Peyer's patch (tissue), 4 donors: Measurements from ENCODE around the gene ABCC5. TPM values are rescaled to one million over a fixed set of nuclear protein-coding genes. Genes with fewer than 3 reads are reported as not detected.
A peak's percentile ranks its signal among the peaks of the same experiment; 100 is the strongest.
"Not testable (repeated sequence)": the region's sequence is repeated elsewhere in the genome, so short reads cannot be mapped to it uniquely, and the experiment has no call there.

Source experiments
- DNase-seq, 3 donors: peaks; one replicate each; pipeline ENCODE4 v3.0.0-alpha.2; 2017 to 2019
- H3K27ac ChIP-seq, 4 donors: fragments of 200-600 bp; sonication (generic); one replicate each; pipeline ENCODE4 v1.5.1; 2016 to 2019
- H3K27me3 ChIP-seq, 2 donors: fragments of 200-600 bp; sonication (generic); one replicate each; pipeline ENCODE4 v1.5.1; 2019
- H3K36me3 ChIP-seq, 3 donors: fragments of 200-600 bp; sonication (generic); one replicate each; pipeline ENCODE4 v1.5.1; 2016 to 2019
- H3K4me1 ChIP-seq, 4 donors: fragments of 200-600 bp; sonication (generic); one replicate each; pipeline ENCODE4 v1.5.1; 2016 to 2019
- H3K4me3 ChIP-seq, 4 donors: fragments of 200-600 bp; sonication (generic); 1 replicate in 3 of 4; 2 replicates in 1 of 4; pipeline ENCODE4 v1.5.1; 2016 to 2019; ENCODE audit warnings: mild to moderate bottlenecking in 1 of 4
- H3K9me3 ChIP-seq, 4 donors: fragments of 200-600 bp; sonication (generic); one replicate each; pipeline ENCODE4 v1.5.1; 2016 to 2019; ENCODE audit warnings: mild to moderate bottlenecking in 1 of 4
- POLR2A ChIP-seq, 2 donors: fragments of 450-650 bp; IDR thresholded peaks; one replicate each; pipeline ENCODE4 v1.5.1; 2017; ENCODE audit warnings: antibody characterized with exemption in 2 of 2, mild to moderate bottlenecking in 2 of 2, moderate library complexity in 2 of 2
- total RNA-seq, 4 donors: library from RNA; depleted of rRNA; stranded (reverse); fragments of >200 nt; gene quantifications; one replicate each; pipeline ENCODE4 v1.1.0, GENCODE V29; 2016
- TF ChIP-seq, protein P1 (sequence below), 6 experiments: fragments of 450-650 bp in 4 of 6; fragments of 200-600 bp in 2 of 6; sonication (generic) in 1 of 6; IDR thresholded peaks; one replicate each; pipeline ENCODE4 v1.5.1; 2017 to 2019; ENCODE audit warnings: antibody characterized with exemption in 6 of 6, mild to moderate bottlenecking in 3 of 6, moderate library complexity in 1 of 6

Gene ABCC5
- total RNA-seq, 4 donors from 2014 or later, result 54.0 to 95.7 (median 82.1) TPM

DNA sequence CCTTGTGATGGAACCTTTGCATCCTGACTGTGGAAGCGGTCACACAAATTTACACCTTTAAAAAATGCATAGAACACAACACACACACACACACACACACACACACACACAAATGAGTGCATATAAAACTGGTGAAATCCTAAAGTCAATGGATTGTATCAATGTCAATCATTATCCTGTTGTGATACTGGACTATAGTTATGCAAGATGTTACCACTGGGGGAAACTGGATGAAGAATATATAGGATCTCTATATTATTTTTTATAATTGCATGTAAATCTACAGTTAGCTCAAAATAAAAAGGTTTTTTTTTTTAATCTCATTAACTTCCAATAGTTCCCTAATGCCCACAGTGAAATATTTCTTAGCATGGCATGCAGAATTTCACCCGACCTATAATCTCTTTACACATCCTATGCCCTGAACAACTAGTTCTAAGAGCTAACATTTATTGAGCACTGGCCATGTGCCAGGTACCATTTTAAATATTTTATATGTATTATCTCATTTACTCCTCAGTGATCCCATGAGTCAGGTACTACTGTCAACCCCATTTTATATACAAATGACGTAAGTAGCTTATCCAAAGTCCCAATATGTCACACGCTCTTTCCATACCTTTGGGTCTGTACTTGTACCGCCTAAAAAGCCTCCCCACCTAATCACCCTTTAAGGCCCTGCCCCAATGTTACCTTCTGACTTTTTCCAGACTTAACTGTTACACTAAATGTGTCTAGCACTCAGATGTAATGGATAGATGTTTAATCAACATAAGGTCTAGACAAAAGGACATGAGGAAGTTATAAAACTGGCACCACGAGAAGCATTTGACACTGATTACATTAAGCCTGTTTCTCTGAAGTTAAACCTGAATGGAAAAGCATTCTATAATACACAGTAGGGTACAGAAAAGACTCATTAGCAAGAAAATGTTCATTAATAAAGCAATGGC is 5.5 kb downstream of the ABCC5 start:
- Histone ChIP-seq H3K4me3 (no peak overlapping the region), H3K9me3 (no peaks in the 10 kb centered on the region), H3K27me3 (no peaks in the 10 kb centered on the region), H3K36me3 (peaks cover 0 to 4% (median 0%) of the 10 kb centered on the region in 3 donors), H3K27ac (peak overlapping the region in 1 of 4 donors; percentile 55), H3K4me1 (peaks cover 0 to 23% (median 2%) of the 10 kb centered on the region in 4 donors)
- DNase-seq, result peak in 1 of 3 donors; percentile 57
- TF ChIP-seq POLR2A (IDR thresholded peaks at IDR 0.05), result peak in 1 of 2 donors; percentile 22
- TF ChIP-seq, protein P1, sequence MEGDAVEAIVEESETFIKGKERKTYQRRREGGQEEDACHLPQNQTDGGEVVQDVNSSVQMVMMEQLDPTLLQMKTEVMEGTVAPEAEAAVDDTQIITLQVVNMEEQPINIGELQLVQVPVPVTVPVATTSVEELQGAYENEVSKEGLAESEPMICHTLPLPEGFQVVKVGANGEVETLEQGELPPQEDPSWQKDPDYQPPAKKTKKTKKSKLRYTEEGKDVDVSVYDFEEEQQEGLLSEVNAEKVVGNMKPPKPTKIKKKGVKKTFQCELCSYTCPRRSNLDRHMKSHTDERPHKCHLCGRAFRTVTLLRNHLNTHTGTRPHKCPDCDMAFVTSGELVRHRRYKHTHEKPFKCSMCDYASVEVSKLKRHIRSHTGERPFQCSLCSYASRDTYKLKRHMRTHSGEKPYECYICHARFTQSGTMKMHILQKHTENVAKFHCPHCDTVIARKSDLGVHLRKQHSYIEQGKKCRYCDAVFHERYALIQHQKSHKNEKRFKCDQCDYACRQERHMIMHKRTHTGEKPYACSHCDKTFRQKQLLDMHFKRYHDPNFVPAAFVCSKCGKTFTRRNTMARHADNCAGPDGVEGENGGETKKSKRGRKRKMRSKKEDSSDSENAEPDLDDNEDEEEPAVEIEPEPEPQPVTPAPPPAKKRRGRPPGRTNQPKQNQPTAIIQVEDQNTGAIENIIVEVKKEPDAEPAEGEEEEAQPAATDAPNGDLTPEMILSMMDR (IDR thresholded peaks at IDR 0.05), result peak in 1 of 6 experiments; percentile 4

DNA sequence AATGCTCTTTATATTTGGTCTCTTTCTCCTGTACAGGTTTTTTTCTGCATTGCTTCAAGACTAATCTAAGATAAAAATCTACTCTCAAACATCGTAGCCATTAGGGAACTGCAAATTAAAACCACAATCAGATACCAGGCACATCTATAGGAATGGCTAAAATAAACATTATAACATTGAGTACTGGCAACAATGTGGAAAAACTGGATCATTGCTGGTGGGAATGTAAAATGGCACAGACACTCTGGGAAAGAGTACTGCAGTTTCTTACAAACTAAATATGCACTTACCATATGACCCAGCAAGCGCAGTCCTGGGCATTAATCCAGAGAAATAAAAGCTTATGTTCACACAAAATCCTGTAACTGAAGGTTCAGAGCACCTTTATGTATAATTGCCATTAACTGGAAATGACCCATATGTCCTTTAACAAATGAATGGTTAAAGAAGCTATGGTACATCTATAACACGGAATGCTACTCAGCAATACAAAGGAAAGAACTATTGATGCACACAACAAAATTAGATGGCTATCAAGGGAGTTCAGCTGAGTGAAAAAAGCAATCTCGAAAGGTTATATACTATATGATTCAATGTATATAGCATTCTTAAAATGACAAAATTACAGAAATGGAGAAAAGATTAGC is 6.3 kb downstream of the ABCC5 start:
- H3K9me3 ChIP-seq, result no peaks in the 10 kb centered on the region
- H3K4me1 ChIP-seq, result peaks cover 0 to 14% (median 0%) of the 10 kb centered on the region in 4 donors
- H3K36me3 ChIP-seq, result peaks cover 0 to 4% (median 0%) of the 10 kb centered on the region in 3 donors
- TF ChIP-seq, protein P1 (IDR thresholded peaks at IDR 0.05), result no peak
- TF ChIP-seq POLR2A (IDR thresholded peaks at IDR 0.05), result no peak
- DNase-seq, result no peak
- peak overlapping the region in 1 of 4 donors; percentile 47 for H3K27ac ChIP-seq
- H3K4me3 ChIP-seq, result no peak overlapping the region
- H3K27me3 ChIP-seq, result no peaks in the 10 kb centered on the region

DNA sequence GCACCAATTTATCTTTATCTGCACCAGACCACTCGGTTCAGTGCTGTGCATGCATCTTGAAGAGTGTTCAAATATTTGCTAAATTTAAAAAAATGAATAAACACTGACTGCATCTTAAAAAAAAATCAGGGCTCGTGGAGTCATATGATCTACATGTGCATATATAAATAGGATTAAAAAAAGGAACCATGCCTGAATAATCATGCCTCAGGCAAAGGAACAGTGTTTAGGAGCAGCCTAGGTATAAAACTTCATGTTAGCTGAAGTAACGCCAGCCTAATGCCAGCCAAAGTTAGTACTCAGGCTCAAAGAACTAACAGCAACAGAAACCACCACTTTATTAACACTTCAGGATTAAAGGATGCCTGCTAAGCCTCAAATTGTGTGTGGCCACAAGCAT is 9.5 kb downstream of the ABCC5 start:
- Histone ChIP-seq H3K27ac (no peak overlapping the region), H3K27me3 (no peaks in the 10 kb centered on the region), H3K9me3 (no peaks in the 10 kb centered on the region), H3K36me3 (peaks cover 0 to 4% (median 0%) of the 10 kb centered on the region in 3 donors), H3K4me3 (no peak overlapping the region), H3K4me1 (peaks cover 0 to 15% (median 2%) of the 10 kb centered on the region in 4 donors)
- TF ChIP-seq POLR2A (IDR thresholded peaks at IDR 0.05), result no peak
- TF ChIP-seq, protein P1 (IDR thresholded peaks at IDR 0.05), result no peak
- DNase-seq, result no peak

DNA sequence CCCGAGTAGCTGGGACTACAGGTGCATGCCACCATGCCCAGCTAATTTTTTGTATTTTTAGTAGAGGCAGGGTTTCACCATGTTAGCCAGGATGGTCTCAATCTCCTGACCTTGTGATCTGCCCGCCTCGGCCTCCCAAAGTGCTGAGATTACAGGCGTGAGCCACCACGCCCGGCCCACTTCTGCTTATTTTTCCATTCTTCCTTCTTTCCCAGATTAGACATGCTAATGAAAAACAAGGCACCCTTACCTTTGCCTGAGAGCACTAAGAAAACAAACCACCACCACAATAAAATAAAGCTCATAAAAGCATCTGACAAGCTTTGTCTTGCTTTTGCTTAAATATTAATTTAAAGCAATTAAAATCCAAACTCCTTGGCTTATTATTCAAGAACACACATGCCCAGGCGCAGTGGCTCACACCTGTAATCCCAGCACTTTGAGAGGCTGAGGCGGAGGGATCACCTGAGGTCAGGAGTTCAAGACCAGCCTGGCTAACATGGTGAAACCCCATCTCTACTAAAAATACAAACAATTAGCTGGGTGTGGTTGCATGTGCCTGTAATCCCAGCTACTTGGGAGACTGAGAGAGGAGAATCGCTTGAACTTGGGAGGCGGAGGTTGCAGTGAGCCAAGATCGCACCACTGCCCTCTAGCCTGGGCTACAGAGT is 10.4 kb downstream of the ABCC5 start:
- H3K36me3 ChIP-seq, H3K27me3 ChIP-seq, H3K9me3 ChIP-seq, H3K4me3 ChIP-seq: not testable (repeated sequence)
- peak in 1 of 3 donors; percentile 67 for DNase-seq
- H3K27ac ChIP-seq, result peak overlapping the region in 3 of 4 donors; percentile 57 to 74 (median 57)
- H3K4me1 ChIP-seq, result peaks cover 0 to 11% (median 2%) of the 10 kb centered on the region in 4 donors

DNA sequence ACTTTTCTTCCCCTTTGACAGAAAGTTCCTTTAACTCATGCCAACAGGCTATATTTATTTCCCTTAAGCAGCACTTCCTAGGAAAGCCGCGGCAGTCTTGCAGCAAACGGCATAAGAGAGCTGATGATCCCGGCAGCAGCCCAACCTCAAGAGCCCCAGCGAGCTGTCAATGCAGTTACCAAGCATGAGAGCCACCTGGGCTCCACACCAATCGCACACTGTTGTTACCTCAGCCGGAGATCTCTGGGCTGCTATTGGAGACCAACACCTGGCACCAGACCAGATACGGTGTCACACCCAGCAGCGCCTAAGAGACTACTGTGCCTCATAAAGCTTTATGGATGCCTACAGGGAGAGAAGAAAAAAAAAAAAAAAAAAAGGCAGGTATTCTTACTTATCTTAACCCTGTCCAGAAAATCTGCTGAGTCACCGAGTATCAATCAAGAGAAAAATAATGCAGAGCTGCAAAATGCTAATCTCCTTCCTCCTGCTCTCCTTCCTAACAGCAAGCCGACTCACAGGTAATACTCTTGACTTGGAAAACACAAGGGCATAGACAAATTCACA is 11.7 kb downstream of the ABCC5 start:
- H3K36me3 ChIP-seq, result peaks cover 0 to 2% (median 0%) of the 10 kb centered on the region in 3 donors
- no peaks in the 10 kb centered on the region for H3K27me3 ChIP-seq
- DNase-seq, result peak; percentile 50 to 93 (median 89)
- H3K9me3 ChIP-seq, result no peaks in the 10 kb centered on the region
- H3K4me3 ChIP-seq, result peak overlapping the region in 1 of 4 donors; percentile 26
- peak overlapping the region in 3 of 4 donors; percentile 57 to 74 (median 57) for H3K27ac ChIP-seq
- H3K4me1 ChIP-seq, result peaks cover 0 to 11% (median 2%) of the 10 kb centered on the region in 4 donors
- TF ChIP-seq, protein P1 (IDR thresholded peaks at IDR 0.05), result no peak
- TF ChIP-seq POLR2A (IDR thresholded peaks at IDR 0.05), result peak in 1 of 2 donors; percentile 79
